PC-9 (cell line): Measurements from ENCODE around the gene E2F3. TPM values are rescaled to one million over a fixed set of nuclear protein-coding genes. Genes with fewer than 3 reads are reported as not detected.

Source experiments
- BruUV-seq: library from RNA; stranded (reverse); fragments of 400-500 nt; replicated peaks from 2 replicates; lab custom pipeline; 2021; lab: Mats Ljungman, UMichigan
- CTCF ChIA-PET: fragments of 300-600 bp; sonication (Branson Sonifier 250); formaldehyde crosslinking; loops from one replicate; lab custom pipeline; 2022; ENCODE audit warnings: antibody characterized with exemption; lab: Charles Lee
- POLR2A ChIA-PET: fragments of 300-600 bp; sonication (Branson Sonifier 250); formaldehyde crosslinking; loops from one replicate; lab custom pipeline; 2022; ENCODE audit warnings: antibody characterized with exemption; ENCODE audit not compliant: unreplicated experiment; lab: Charles Lee
- DNase-seq, 2 experiments: peaks; one replicate each; pipeline versions ENCODE4 v3.0.0 to v3.0.0-alpha.2; 2015 to 2022; ENCODE audit warnings: mixed read lengths in 1 of 2
- H2AFZ ChIP-seq: fragments of 200-600 bp; sonication (generic); 2 replicates; pipeline ENCODE4 v1.8.1; 2017; ENCODE audit warnings: antibody characterized with exemption
- H3F3A ChIP-seq: fragments of 200-600 bp; sonication (generic); 2 replicates; pipeline ENCODE4 v1.8.1; 2017; ENCODE audit warnings: antibody characterized with exemption, mild to moderate bottlenecking, low read depth; ENCODE audit not compliant: insufficient read depth
- H3K27ac ChIP-seq: fragments of 200-600 bp; sonication (generic); 2 replicates; pipeline ENCODE4 v1.6.1; 2016; ENCODE audit warnings: mixed run types
- H3K27me3 ChIP-seq: fragments of 200-600 bp; sonication (generic); 2 replicates; pipeline ENCODE4 v1.6.1; 2016; ENCODE audit warnings: low read depth, mixed run types; ENCODE audit not compliant: insufficient read depth
- H3K36me3 ChIP-seq: fragments of 200-600 bp; sonication (generic); 2 replicates; pipeline ENCODE4 v1.6.1; 2016; ENCODE audit warnings: low read depth, mixed run types
- H3K4me1 ChIP-seq: fragments of 200-600 bp; sonication (generic); replicated peaks from 2 replicates; pipeline ENCODE4 v1.6.1; 2016; ENCODE audit warnings: mixed run types; ENCODE audit not compliant: insufficient read depth
- H3K4me2 ChIP-seq: fragments of 200-600 bp; sonication (generic); 2 replicates; pipeline ENCODE4 v1.6.1; 2017; ENCODE audit warnings: mixed run types
- H3K4me3 ChIP-seq: fragments of 200-600 bp; sonication (generic); 2 replicates; pipeline ENCODE4 v1.6.1; 2016; ENCODE audit warnings: mixed run types
- H3K79me2 ChIP-seq: fragments of 200-600 bp; sonication (generic); 2 replicates; pipeline ENCODE4 v1.6.1; 2017; ENCODE audit warnings: low read depth, mixed run types
- H3K9me2 ChIP-seq: fragments of 200-600 bp; sonication (generic); 2 replicates; pipeline ENCODE4 v1.8.1; 2017; ENCODE audit warnings: mild to moderate bottlenecking; ENCODE audit not compliant: insufficient read depth
- H3K9me3 ChIP-seq: fragments of 200-600 bp; sonication (generic); 2 replicates; pipeline ENCODE4 v1.8.1; 2016; ENCODE audit warnings: low read depth; ENCODE audit not compliant: insufficient read depth
- H4K20me1 ChIP-seq: fragments of 200-600 bp; sonication (generic); 2 replicates; pipeline ENCODE4 v1.8.1; 2017; ENCODE audit not compliant: insufficient read depth
- EZH2 ChIP-seq: fragments of 200-600 bp; sonication (generic); IDR thresholded peaks from 2 replicates; pipeline ENCODE4 v1.8.0; 2017; ENCODE audit warnings: antibody characterized with exemption, low read depth
- intact Hi-C: fragments of 100-400 bp; cut with micrococcal nuclease; formaldehyde crosslinking; loops from one replicate; pipeline ENCODE4 v1.10.0; 2022; ENCODE audit not compliant: unreplicated experiment
- total RNA-seq: library from RNA; stranded (reverse); gene quantifications from 2 replicates; pipeline ENCODE4 v1.2.3, GENCODE V29; 2021
- TF ChIP-seq, protein P1 (sequence below): fragments of 200-600 bp; sonication (generic); conservative IDR thresholded peaks from 2 replicates; pipeline ENCODE4 v1.6.1; 2017; ENCODE audit warnings: mixed run types, antibody characterized with exemption, mild to moderate bottlenecking, moderate library complexity

E2F3 gene
- total RNA-seq, 1 experiment from 2014 or later: 20.0 TPM

DNA sequence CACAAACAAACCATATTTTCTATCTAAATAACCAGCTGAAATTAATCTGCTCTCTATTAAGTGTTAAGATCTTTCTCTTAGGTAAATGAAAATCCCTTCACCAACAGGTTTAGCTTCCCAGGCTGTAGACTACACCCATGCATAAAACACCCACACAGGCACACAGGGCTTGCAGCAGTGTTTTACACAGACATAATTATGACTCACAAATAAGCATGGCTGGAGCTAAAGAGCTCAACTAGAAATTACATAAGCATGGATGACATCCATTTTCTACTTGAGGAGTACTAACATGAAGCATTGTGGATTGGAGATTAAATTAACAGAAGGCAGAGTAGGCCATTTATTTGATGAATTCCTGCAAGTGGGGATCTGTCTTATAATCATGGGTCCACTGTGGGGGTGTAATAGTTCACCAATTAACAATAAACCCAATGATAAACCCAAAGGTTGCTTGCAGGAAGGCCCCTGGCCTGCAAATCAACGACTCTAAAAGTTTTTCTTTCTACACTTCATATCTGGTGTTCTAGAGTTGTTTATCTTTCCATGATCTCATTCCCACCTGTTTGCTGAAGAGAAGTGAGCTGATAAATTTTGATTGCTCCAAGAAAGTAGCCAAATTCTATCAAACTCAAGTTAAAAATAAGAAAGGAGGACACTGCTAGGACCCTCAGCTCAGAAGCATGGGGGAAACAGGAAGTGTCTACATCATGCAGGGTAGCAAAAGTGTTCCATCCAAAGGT is 33.8 kb upstream of the E2F3 start:
- H3K36me3 ChIP-seq: no peaks in the 10 kb centered on the region
- DNase-seq: no peak
- no peaks in the 10 kb centered on the region for H3F3A ChIP-seq
- no peaks in the 10 kb centered on the region; the same call in 1 of the 2 replicates for H3K9me2 ChIP-seq
- no peaks in the 10 kb centered on the region for H3K27me3 ChIP-seq
- intact Hi-C loops: no loop called here
- no TSS peak for BruUV-seq
- H3K4me1 ChIP-seq: no peaks in the 10 kb centered on the region
- no peaks in the 10 kb centered on the region for H4K20me1 ChIP-seq
- no peaks in the 10 kb centered on the region for H3K79me2 ChIP-seq
- H3K9me3 ChIP-seq: no peaks in the 10 kb centered on the region
- no peak overlapping the region for H3K4me3 ChIP-seq
- H2AFZ ChIP-seq: no peak overlapping the region
- ChIA-PET CTCF (no interaction called here), POLR2A (no interaction called here)
- no peak overlapping the region for H3K4me2 ChIP-seq
- TF ChIP-seq EZH2: no peak
- TF ChIP-seq, protein P1, sequence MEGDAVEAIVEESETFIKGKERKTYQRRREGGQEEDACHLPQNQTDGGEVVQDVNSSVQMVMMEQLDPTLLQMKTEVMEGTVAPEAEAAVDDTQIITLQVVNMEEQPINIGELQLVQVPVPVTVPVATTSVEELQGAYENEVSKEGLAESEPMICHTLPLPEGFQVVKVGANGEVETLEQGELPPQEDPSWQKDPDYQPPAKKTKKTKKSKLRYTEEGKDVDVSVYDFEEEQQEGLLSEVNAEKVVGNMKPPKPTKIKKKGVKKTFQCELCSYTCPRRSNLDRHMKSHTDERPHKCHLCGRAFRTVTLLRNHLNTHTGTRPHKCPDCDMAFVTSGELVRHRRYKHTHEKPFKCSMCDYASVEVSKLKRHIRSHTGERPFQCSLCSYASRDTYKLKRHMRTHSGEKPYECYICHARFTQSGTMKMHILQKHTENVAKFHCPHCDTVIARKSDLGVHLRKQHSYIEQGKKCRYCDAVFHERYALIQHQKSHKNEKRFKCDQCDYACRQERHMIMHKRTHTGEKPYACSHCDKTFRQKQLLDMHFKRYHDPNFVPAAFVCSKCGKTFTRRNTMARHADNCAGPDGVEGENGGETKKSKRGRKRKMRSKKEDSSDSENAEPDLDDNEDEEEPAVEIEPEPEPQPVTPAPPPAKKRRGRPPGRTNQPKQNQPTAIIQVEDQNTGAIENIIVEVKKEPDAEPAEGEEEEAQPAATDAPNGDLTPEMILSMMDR: no peak
- H3K27ac ChIP-seq: no peak overlapping the region

DNA sequence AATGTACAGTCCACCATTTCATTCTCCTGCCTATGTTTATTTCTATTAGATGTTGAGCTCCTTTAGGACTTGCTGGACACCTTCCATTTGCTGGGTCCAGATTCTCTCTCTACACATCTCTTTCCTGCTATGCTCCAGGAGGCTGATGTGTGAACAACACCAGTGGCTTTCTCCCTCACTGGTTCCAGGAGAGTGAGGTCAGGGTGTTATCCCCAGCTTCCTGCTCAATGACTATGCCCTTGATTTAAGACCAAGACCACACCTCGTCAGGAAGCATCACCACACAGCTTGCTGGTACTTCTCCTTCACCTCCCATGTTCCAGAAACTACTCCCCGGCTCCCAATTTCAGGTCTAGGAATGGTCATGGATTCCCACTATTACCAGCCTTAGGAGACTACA is 31.3 kb upstream of the E2F3 start:
- BruUV-seq: no TSS peak
- Histone ChIP-seq H3K27me3 (no peaks in the 10 kb centered on the region), H3K9me3 (no peaks in the 10 kb centered on the region), H3K4me2 (no peak overlapping the region), H3F3A (no peaks in the 10 kb centered on the region), H3K4me1 (no peaks in the 10 kb centered on the region), H3K79me2 (no peaks in the 10 kb centered on the region), H3K36me3 (no peaks in the 10 kb centered on the region), H3K9me2 (no peaks in the 10 kb centered on the region), H2AFZ (no peak overlapping the region), H3K27ac (no peak overlapping the region), H4K20me1 (no peaks in the 10 kb centered on the region), H3K4me3 (no peak overlapping the region)
- ChIA-PET CTCF (no interaction called here), POLR2A (no interaction called here)
- TF ChIP-seq, protein P1: no peak
- TF ChIP-seq EZH2: no peak
- intact Hi-C loops: no loop called here
- DNase-seq: no peak

GRCh38 chr6:20370801-20371200 is 30.9 kb upstream of the E2F3 start:
- Histone ChIP-seq H3K4me2 (no peak overlapping the region), H3K79me2 (no peaks in the 10 kb centered on the region), H3K4me1 (no peaks in the 10 kb centered on the region), H3K4me3 (no peak overlapping the region), H3K36me3 (no peaks in the 10 kb centered on the region), H4K20me1 (no peaks in the 10 kb centered on the region), H3K27ac (no peak overlapping the region), H2AFZ (no peak overlapping the region), H3K9me2 (no peaks in the 10 kb centered on the region), H3K9me3 (no peaks in the 10 kb centered on the region), H3K27me3 (no peaks in the 10 kb centered on the region), H3F3A (no peaks in the 10 kb centered on the region)
- CTCF ChIA-PET: no interaction called here
- POLR2A ChIA-PET: no interaction called here
- no peak for DNase-seq
- no peak for TF ChIP-seq EZH2
- TF ChIP-seq, protein P1: no peak
- intact Hi-C loops: no loop called here
- no TSS peak for BruUV-seq
